ENCODE measurements around the gene PPP3R1. TPM values are rescaled to one million over a fixed set of nuclear protein-coding genes. Genes with fewer than 3 reads are reported as not detected.

Gene PPP3R1
- total RNA-seq, 4 donors from 2014 or later, result 19.3 to 28.0 (median 25.7) TPM

DNA sequence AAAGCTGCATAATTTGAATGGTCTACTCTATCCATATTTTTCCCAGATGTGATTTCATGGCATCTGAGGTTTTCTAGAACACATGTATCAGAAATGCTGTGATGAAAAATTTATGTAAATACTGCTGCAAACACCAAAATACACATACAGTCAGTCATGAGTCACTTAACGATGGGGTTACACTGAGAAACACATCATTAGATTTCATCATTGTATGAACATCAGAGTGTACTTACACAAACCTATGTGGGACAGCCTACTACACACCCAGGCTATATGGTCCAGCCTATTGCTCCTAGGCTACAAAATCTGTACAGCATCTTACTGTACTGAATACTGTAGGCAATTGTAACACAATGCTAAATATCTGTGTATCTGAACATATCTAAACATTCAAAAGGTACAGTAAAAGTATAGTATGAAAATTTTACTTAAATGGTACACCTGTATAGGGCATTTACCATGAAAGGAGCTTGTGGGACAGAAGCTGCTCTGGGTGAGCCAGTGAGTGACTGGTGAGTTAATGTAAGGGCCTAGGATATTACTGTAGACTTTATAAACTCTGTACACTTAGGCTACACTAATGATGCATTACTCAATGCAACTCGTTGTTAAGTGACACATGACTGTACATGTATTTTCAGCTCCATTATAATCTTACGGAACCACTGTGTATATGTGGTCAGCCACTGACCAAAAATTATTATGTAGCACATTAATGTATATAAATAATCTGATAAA lies 61.2 kb downstream of the PPP3R1 start:
- intact Hi-C loops (cut with DNase I), result loop anchor here (10.0 kb wide), 1 partner anchor 66 kb away; no protein-coding TSS in a partner anchor
- TF ChIP-seq POLR2AphosphoS5 (IDR thresholded peaks at IDR 0.05) (no peak), POLR2A (IDR thresholded peaks at IDR 0.05; ENCODE audit: low read depth) (no peak), EP300 (IDR thresholded peaks at IDR 0.05) (no peak)
- TF ChIP-seq, protein P1, sequence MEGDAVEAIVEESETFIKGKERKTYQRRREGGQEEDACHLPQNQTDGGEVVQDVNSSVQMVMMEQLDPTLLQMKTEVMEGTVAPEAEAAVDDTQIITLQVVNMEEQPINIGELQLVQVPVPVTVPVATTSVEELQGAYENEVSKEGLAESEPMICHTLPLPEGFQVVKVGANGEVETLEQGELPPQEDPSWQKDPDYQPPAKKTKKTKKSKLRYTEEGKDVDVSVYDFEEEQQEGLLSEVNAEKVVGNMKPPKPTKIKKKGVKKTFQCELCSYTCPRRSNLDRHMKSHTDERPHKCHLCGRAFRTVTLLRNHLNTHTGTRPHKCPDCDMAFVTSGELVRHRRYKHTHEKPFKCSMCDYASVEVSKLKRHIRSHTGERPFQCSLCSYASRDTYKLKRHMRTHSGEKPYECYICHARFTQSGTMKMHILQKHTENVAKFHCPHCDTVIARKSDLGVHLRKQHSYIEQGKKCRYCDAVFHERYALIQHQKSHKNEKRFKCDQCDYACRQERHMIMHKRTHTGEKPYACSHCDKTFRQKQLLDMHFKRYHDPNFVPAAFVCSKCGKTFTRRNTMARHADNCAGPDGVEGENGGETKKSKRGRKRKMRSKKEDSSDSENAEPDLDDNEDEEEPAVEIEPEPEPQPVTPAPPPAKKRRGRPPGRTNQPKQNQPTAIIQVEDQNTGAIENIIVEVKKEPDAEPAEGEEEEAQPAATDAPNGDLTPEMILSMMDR (IDR thresholded peaks at IDR 0.05), result no peak
- 69% methylated on average over 3 of the region's 3 CpGs for WGBS

DNA sequence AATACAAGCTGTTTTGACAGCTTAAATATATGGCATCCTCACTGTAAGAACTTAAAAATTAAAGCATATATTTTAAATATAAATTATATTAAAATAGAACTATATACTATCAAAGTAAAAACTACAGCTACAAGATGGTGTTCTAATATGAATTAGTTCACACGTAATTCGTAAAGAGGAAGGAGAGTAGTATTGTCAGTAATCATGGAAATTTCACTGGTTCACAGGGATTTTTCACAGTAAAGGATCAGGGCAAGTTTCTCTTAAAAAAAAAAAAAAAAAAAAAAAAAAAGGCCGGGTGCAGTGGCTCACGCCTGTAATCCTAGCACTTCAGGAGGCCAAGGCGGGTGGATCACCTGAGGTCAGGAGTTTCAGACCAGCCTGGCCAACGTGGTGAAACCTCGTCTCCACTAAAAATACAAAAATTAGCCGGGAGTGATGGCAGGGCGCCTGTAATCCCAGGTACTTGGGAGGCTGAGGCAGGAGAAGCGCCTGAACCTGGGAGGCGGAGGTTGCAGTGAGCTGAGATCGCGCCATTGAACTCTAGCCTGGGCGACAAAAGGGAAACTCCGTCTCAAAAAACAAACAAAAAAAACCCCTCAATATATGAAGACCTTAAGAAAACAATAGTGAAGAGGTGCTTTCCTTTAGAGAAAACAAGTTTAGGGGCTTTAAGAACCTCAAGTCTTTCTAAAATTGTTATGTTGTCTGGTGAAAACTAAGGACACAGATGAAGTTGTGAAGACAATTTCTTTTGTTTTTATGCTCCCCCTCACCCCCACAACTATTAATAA lies 62.1 kb downstream of the PPP3R1 start:
- WGBS, result 86% methylated on average over 15 of the region's 15 CpGs
- H3K36me3 ChIP-seq, result peaks cover 0 to 9% (median 0%) of the 10 kb centered on the region in 4 donors
- no peak overlapping the region for H3K27ac ChIP-seq (replicated peaks in 1 of 4)
- peaks cover 22 to 46% (median 34%) of the 10 kb centered on the region in 4 donors for H3K4me1 ChIP-seq
- H3K27me3 ChIP-seq, result no peaks in the 10 kb centered on the region
- intact Hi-C loops (cut with DNase I), result loop anchor here (10.0 kb wide), 1 partner anchor 65 kb away; no protein-coding TSS in a partner anchor
- no peak for DNase-seq (ENCODE audit: extremely low spot score)
- TF ChIP-seq POLR2A (IDR thresholded peaks at IDR 0.05; ENCODE audit: low read depth), result no peak
- no peak for TF ChIP-seq POLR2AphosphoS5 (IDR thresholded peaks at IDR 0.05)
- TF ChIP-seq, protein P1 (IDR thresholded peaks at IDR 0.05), result no peak
- TF ChIP-seq EP300 (IDR thresholded peaks at IDR 0.05), result no peak
- H3K4me3 ChIP-seq, result no peak overlapping the region
- H3K9me3 ChIP-seq, result no peaks in the 10 kb centered on the region

More for the DNA sequence above, 61.2 kb downstream of the PPP3R1 start:
- Histone ChIP-seq H3K4me3 (no peak overlapping the region), H3K36me3 (peaks cover 0 to 5% (median 0%) of the 10 kb centered on the region in 4 donors), H3K27me3 (no peaks in the 10 kb centered on the region), H3K4me1 (peaks cover 23 to 55% (median 42%) of the 10 kb centered on the region in 4 donors), H3K27ac (replicated peaks in 1 of 4) (no peak overlapping the region), H3K9me3 (no peaks in the 10 kb centered on the region)
- DNase-seq (ENCODE audit: extremely low spot score), result no peak

DNA sequence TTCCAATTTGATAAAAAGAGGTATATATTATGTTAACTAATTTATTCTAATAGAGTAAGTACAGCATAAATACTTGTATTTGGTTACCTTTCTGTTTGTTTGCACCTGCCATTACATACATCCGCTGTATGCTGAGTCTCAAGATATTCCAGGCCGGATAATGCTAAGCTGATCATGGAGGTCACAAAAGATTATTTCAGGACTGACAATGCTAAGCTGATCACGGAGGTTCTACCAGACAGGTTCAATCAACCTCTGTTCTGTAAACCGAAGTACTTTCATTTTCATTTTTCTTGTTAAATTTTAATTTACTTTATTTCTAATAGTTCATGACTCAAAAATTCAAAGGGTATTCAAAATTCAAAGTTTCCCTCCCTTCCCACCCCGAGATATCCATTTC lies 63.5 kb downstream of the PPP3R1 start:
- TF ChIP-seq POLR2A (IDR thresholded peaks at IDR 0.05; ENCODE audit: low read depth) (no peak), EP300 (IDR thresholded peaks at IDR 0.05) (no peak), POLR2AphosphoS5 (IDR thresholded peaks at IDR 0.05) (no peak)
- TF ChIP-seq, protein P1 (IDR thresholded peaks at IDR 0.05), result no peak
- H3K4me1 ChIP-seq, result peaks cover 9 to 33% (median 21%) of the 10 kb centered on the region in 4 donors
- peaks cover 0 to 18% (median 2%) of the 10 kb centered on the region in 4 donors for H3K36me3 ChIP-seq
- H3K27ac ChIP-seq (replicated peaks in 1 of 4), result no peak overlapping the region
- no peaks in the 10 kb centered on the region for H3K27me3 ChIP-seq
- intact Hi-C loops (cut with DNase I), result no loop called here
- 80% methylated on average over 5 of the region's 5 CpGs for WGBS
- H3K4me3 ChIP-seq, result no peak overlapping the region
- no peaks in the 10 kb centered on the region for H3K9me3 ChIP-seq
- no peak for DNase-seq (ENCODE audit: extremely low spot score)

DNA sequence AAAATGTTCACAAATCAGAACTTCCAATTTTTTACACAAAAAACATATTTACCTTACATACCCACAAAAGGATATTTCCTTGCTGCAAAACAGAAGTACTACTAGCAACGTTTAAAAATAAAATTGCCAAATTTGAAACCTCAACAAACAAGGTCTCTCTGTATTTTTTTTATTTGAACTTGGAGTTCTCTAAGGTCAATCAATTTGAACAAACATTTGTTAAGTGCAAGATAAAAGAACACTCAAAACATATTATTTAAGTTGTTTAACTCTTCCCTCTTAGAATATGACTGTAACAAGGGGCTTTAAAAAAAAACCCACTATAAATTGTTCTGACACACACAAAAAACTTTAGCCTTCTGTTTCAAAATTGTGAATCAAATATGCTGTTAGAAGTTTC lies 65.0 kb downstream of the PPP3R1 start:
- no peak overlapping the region for H3K27ac ChIP-seq (replicated peaks in 1 of 4)
- peaks cover 0 to 21% (median 7%) of the 10 kb centered on the region in 4 donors for H3K4me1 ChIP-seq
- TF ChIP-seq POLR2AphosphoS5 (IDR thresholded peaks at IDR 0.05) (no peak), EP300 (IDR thresholded peaks at IDR 0.05) (no peak), POLR2A (IDR thresholded peaks at IDR 0.05; ENCODE audit: low read depth) (no peak)
- TF ChIP-seq, protein P1 (IDR thresholded peaks at IDR 0.05), result no peak
- H3K9me3 ChIP-seq, result no peaks in the 10 kb centered on the region
- no peaks in the 10 kb centered on the region for H3K27me3 ChIP-seq
- 58% methylated on average over 1 of the region's 1 CpG for WGBS
- peaks cover 0 to 21% (median 6%) of the 10 kb centered on the region in 4 donors for H3K36me3 ChIP-seq
- no peak for DNase-seq (ENCODE audit: extremely low spot score)
- no peak overlapping the region for H3K4me3 ChIP-seq
- intact Hi-C loops (cut with DNase I), result no loop called here

Data from esophagus muscularis mucosa (tissue), 4 donors.